ENCODE results near the gene TBC1D22B. TPM values are rescaled to one million over a fixed set of nuclear protein-coding genes. Genes with fewer than 3 reads are reported as not detected.
"Not testable (repeated sequence)": the region's sequence is repeated elsewhere in the genome, so short reads cannot be mapped to it uniquely, and the experiment has no call there.

Gene TBC1D22B
- total and polyA plus RNA-seq, 2 experiments from 2014 or later: 5.0 to 8.3 TPM

DNA sequence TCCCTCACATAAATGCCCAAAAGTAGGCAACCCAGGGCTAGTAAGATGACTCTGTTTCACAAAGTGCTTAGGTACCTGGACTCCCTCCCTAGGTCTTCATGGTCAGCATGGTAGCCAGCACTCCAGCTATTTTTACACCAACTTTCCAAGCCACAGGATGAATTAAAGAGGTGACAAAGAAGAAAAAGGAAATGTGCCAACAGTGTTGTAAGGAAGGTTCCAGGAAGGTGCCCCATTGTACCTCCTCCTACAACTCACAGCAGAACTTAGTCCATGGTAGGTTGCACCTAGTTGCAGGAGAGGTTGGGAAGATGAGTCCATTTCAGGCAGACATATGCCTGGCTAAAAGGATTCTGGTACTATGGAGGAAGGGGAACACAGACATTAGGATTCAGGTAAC lies 76.5 kb downstream of the TBC1D22B start:
- Histone ChIP-seq H3K9ac (no peak overlapping the region), H4K20me1 (ENCODE audit: insufficient read depth) (no peaks in the 10 kb centered on the region), H3K27ac (no peak overlapping the region), H2AFZ (no peak overlapping the region), H3K9me2 (ENCODE audit: insufficient read depth) (no peaks in the 10 kb centered on the region), H3K4me3 (no peak overlapping the region), H3K9me3 (ENCODE audit: low read depth) (no peaks in the 10 kb centered on the region), H3K4me2 (ENCODE audit: unreplicated experiment) (no peak overlapping the region), H3K79me2 (ENCODE audit: insufficient read depth) (no peaks in the 10 kb centered on the region), H3K36me3 (ENCODE audit: low read depth) (peaks cover 13% of the 10 kb centered on the region), H3K4me1 (ENCODE audit: insufficient read depth) (no peaks in the 10 kb centered on the region), H3F3A (ENCODE audit: insufficient read depth) (no peaks in the 10 kb centered on the region), H3K27me3 (replicated peaks; ENCODE audit: insufficient read depth) (no peaks in the 10 kb centered on the region)
- TF ChIP-seq EZH2phosphoT487 (IDR thresholded peaks at IDR 0.05; ENCODE audit: insufficient read depth, low read depth) (no peak), EZH2 (IDR thresholded peaks at IDR 0.05; ENCODE audit: insufficient read depth, poor library complexity, severe bottlenecking) (no peak)
- in situ Hi-C loops (cut with MboI): no loop called here
- DNase-seq: no peak

GRCh38 chr6:37338317-37338716 lies 80.7 kb downstream of the TBC1D22B start:
- DNase-seq; H3K9ac ChIP-seq; H3K4me2 ChIP-seq (ENCODE audit: unreplicated experiment); H3K79me2 ChIP-seq (ENCODE audit: insufficient read depth); H3K27ac ChIP-seq; H4K20me1 ChIP-seq (ENCODE audit: insufficient read depth); H3K9me2 ChIP-seq (ENCODE audit: insufficient read depth); H3K9me3 ChIP-seq (ENCODE audit: low read depth); H3K4me3 ChIP-seq; H3K4me1 ChIP-seq (ENCODE audit: insufficient read depth); H2AFZ ChIP-seq; H3K27me3 ChIP-seq (replicated peaks; ENCODE audit: insufficient read depth); H3K36me3 ChIP-seq (ENCODE audit: low read depth); H3F3A ChIP-seq (ENCODE audit: insufficient read depth); in situ Hi-C loops (cut with MboI): not testable (repeated sequence)
- WGBS, 2 experiments (ENCODE audit: low coverage in 1 of 2, low lambda C conversion rate in 2 of 2, missing lambda C conversion rate in 2 of 2): 96 to 99% methylated on average over 3 of the region's 3 CpGs

DNA sequence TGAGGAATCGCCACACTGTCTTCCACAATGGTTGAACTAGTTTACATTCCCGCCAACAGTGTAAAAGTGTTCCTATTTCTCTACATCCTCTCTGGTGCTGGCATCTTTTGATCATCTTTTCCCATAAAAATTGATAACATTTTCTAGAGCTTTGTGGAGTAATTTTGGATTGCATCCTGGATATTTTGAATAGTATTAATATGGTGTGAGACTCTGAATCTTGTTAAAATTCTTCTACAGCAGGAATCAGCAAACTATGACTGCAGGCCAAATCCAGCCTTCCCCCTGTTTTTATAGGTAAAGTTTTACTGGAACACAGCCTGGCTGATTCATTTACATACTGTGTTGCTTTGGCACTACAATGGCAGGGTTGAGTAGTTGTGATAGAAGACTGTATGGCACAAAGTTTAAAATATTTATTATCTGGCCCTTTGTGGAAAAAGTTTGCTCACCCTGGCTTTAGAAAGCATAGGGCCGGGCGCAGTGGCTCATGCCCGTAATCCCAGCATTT lies 81.2 kb downstream of the TBC1D22B start:
- Histone ChIP-seq H3K4me3 (no peak overlapping the region), H3K36me3 (ENCODE audit: low read depth) (no peaks in the 10 kb centered on the region), H2AFZ (no peak overlapping the region), H3K9me2 (ENCODE audit: insufficient read depth) (no peaks in the 10 kb centered on the region), H3K9ac (no peak overlapping the region), H3K4me1 (ENCODE audit: insufficient read depth) (no peaks in the 10 kb centered on the region), H4K20me1 (ENCODE audit: insufficient read depth) (no peaks in the 10 kb centered on the region), H3K27ac (no peak overlapping the region), H3K4me2 (ENCODE audit: unreplicated experiment) (no peak overlapping the region), H3K27me3 (replicated peaks; ENCODE audit: insufficient read depth) (no peaks in the 10 kb centered on the region), H3K9me3 (ENCODE audit: low read depth) (no peaks in the 10 kb centered on the region), H3K79me2 (ENCODE audit: insufficient read depth) (no peaks in the 10 kb centered on the region), H3F3A (ENCODE audit: insufficient read depth) (0 out of 2 replicates have a peak, but pooled peaks cover 4% of the 10 kb centered on the region)
- no peak for DNase-seq
- in situ Hi-C loops (cut with MboI): no loop called here
- 95 to 98% methylated on average over 5 of the region's 5 CpGs for WGBS, 2 experiments (ENCODE audit: low coverage in 1 of 2, low lambda C conversion rate in 2 of 2, missing lambda C conversion rate in 2 of 2)
- no peak for TF ChIP-seq EZH2phosphoT487 (IDR thresholded peaks at IDR 0.05; ENCODE audit: insufficient read depth, low read depth)

DNA sequence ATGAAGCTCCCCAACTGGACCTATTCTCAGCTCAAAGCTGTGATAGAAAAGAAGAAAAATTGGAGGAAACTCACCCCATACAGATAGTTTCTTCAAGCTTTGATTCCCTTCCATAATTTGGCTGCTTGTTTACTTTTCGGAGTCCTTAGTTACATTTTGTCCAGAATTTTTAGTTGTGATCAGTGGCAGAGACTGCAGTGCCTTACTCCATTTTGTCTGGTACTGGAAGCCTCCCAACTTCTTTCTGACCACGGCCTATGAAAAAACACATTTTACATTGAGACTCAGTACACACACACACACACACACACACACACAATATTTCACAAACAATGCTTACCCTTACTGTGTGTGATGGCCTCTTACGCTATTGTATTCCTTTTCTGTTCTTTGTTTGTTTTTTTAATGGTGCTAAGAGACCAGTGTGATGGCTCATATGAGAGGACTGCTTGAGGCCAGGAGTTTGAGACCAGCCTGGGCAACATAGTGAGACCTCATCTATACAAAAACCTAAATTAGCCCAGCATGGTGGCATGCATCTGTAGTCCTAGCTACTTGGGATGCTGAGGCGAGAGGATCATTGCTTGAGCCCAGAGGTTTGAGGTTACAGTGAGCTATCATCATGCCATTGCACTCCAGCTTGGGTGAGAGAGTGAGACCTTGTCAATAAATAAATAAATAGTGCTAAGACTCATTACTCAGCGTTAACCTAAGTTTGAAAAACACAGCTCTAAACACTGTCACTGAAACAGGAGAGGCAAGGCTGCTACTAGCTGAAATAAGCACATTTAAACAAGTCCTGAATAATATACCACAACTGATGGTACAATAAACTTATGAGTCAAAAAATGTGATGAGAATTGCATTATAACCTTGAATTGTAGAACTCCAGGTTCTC lies 82.4 kb downstream of the TBC1D22B start:
- no peaks in the 10 kb centered on the region for H3K79me2 ChIP-seq (ENCODE audit: insufficient read depth)
- no peaks in the 10 kb centered on the region for H3K9me3 ChIP-seq (ENCODE audit: low read depth)
- no peaks in the 10 kb centered on the region for H3K4me1 ChIP-seq (ENCODE audit: insufficient read depth)
- no peak overlapping the region for H3K27ac ChIP-seq
- DNase-seq: no peak
- no peaks in the 10 kb centered on the region for H3K9me2 ChIP-seq (ENCODE audit: insufficient read depth)
- H3K36me3 ChIP-seq (ENCODE audit: low read depth): no peaks in the 10 kb centered on the region
- H2AFZ ChIP-seq: no peak overlapping the region
- no peak overlapping the region for H3K4me3 ChIP-seq
- 0 out of 2 replicates have a peak, but pooled peaks cover 4% of the 10 kb centered on the region for H3F3A ChIP-seq (ENCODE audit: insufficient read depth)
- H3K9ac ChIP-seq: no peak overlapping the region
- no peaks in the 10 kb centered on the region for H3K27me3 ChIP-seq (replicated peaks; ENCODE audit: insufficient read depth)
- no peaks in the 10 kb centered on the region for H4K20me1 ChIP-seq (ENCODE audit: insufficient read depth)
- TF ChIP-seq EZH2phosphoT487 (IDR thresholded peaks at IDR 0.05; ENCODE audit: insufficient read depth, low read depth): no peak
- TF ChIP-seq EZH2 (IDR thresholded peaks at IDR 0.05; ENCODE audit: insufficient read depth, poor library complexity, severe bottlenecking): no peak
- WGBS, 2 experiments (ENCODE audit: low coverage in 1 of 2, low lambda C conversion rate in 2 of 2, missing lambda C conversion rate in 2 of 2): 89 to 90% methylated on average over 5 of the region's 5 CpGs
- in situ Hi-C loops (cut with MboI): no loop called here
- no peak overlapping the region for H3K4me2 ChIP-seq (ENCODE audit: unreplicated experiment)

- WGBS, 2 experiments (ENCODE audit: low coverage in 1 of 2, low lambda C conversion rate in 2 of 2, missing lambda C conversion rate in 2 of 2): 69 to 77% methylated on average over 3 to 4 of the region's 4 CpGs
- H4K20me1 ChIP-seq (ENCODE audit: insufficient read depth): no peaks in the 10 kb centered on the region
- H3K9me3 ChIP-seq (ENCODE audit: low read depth): no peaks in the 10 kb centered on the region
- H3K79me2 ChIP-seq (ENCODE audit: insufficient read depth): no peaks in the 10 kb centered on the region
- H3F3A ChIP-seq (ENCODE audit: insufficient read depth): 0 out of 2 replicates have a peak, but pooled peaks cover 4% of the 10 kb centered on the region
- H3K4me1 ChIP-seq (ENCODE audit: insufficient read depth): no peaks in the 10 kb centered on the region
- in situ Hi-C loops (cut with MboI): no loop called here
- H3K36me3 ChIP-seq (ENCODE audit: low read depth): no peaks in the 10 kb centered on the region
- DNase-seq: no peak
- TF ChIP-seq EZH2phosphoT487 (IDR thresholded peaks at IDR 0.05; ENCODE audit: insufficient read depth, low read depth) (no peak), EZH2 (IDR thresholded peaks at IDR 0.05; ENCODE audit: insufficient read depth, poor library complexity, severe bottlenecking) (no peak)
- no peaks in the 10 kb centered on the region for H3K27me3 ChIP-seq (replicated peaks; ENCODE audit: insufficient read depth)
- no peak overlapping the region for H3K9ac ChIP-seq
- no peaks in the 10 kb centered on the region for H3K9me2 ChIP-seq (ENCODE audit: insufficient read depth)
- no peak overlapping the region for H3K4me3 ChIP-seq
- no peak overlapping the region for H2AFZ ChIP-seq
- H3K27ac ChIP-seq: no peak overlapping the region
- no peak overlapping the region for H3K4me2 ChIP-seq (ENCODE audit: unreplicated experiment)
These were observed 83.0 kb downstream of the TBC1D22B start for GRCh38 chr6:37340639-37340943.
